MCF 10A (cell line): Measurements from ENCODE around the gene APOA1. TPM values are rescaled to one million over a fixed set of nuclear protein-coding genes. Genes with fewer than 3 reads are reported as not detected.

Experiments
- BruUV-seq: library from RNA; stranded (reverse); fragments of 400-500 nt; replicated peaks from 2 replicates; lab custom pipeline; 2021; lab: Mats Ljungman, UMichigan
- CTCF ChIA-PET: fragments of 300-600 bp; sonication (Branson Sonifier 250); formaldehyde crosslinking; extraction: SDS; loops from one replicate; lab custom pipeline; 2021; ENCODE audit warnings: antibody characterized with exemption, inconsistent platforms; lab: Yijun Ruan, JAX
- POLR2A ChIA-PET: fragments of 300-600, 350-650 bp; sonication (Branson Sonifier 250); formaldehyde crosslinking; extraction: SDS; loops from one replicate; lab custom pipeline; 2020; ENCODE audit warnings: antibody characterized with exemption, inconsistent platforms; lab: Yijun Ruan, JAX
- DNase-seq: peaks from one replicate; pipeline ENCODE4 v3.0.0-alpha.2; 2018; ENCODE audit not compliant: unreplicated experiment
- H3K27ac Mint-ChIP-seq: one replicate; pipeline ENCODE4 v1.8.0; 2022; ENCODE audit warnings: mild to moderate bottlenecking, low read depth, mixed read lengths; ENCODE audit not compliant: unreplicated experiment
- H3K27me3 Mint-ChIP-seq: one replicate; pipeline ENCODE4 v1.8.0; 2022; ENCODE audit warnings: mixed read lengths; ENCODE audit not compliant: insufficient read depth, unreplicated experiment
- H3K36me3 Mint-ChIP-seq: one replicate; pipeline ENCODE4 v1.8.0; 2022; ENCODE audit warnings: mild to moderate bottlenecking, moderate library complexity, mixed read lengths; ENCODE audit not compliant: insufficient read depth, unreplicated experiment
- H3K4me1 Mint-ChIP-seq: one replicate; pipeline ENCODE4 v1.8.0; 2022; ENCODE audit warnings: mixed read lengths; ENCODE audit not compliant: insufficient read depth, unreplicated experiment
- H3K4me3 Mint-ChIP-seq: one replicate; pipeline ENCODE4 v1.8.0; 2022; ENCODE audit warnings: mild to moderate bottlenecking, moderate library complexity, mixed read lengths; ENCODE audit not compliant: unreplicated experiment
- H3K9me3 Mint-ChIP-seq: one replicate; pipeline ENCODE4 v1.8.0; 2022; ENCODE audit warnings: mixed read lengths; ENCODE audit not compliant: unreplicated experiment
- intact Hi-C: fragments of 100-400 bp; cut with micrococcal nuclease; formaldehyde crosslinking; loops from 2 replicates; pipeline ENCODE4 v1.14.1; 2022
- total RNA-seq: library from RNA; stranded (reverse); gene quantifications from 2 replicates; pipeline ENCODE4 v1.2.3, GENCODE V29; 2022
- TF ChIP-seq, protein P1 (sequence below): fragments of 200-600 bp; IDR thresholded peaks from one replicate; pipeline ENCODE4 v1.8.0; 2022; ENCODE audit warnings: antibody characterized with exemption, mild to moderate bottlenecking; ENCODE audit not compliant: unreplicated experiment

Gene APOA1
- total RNA-seq, 1 experiment from 2014 or later = not detected

DNA sequence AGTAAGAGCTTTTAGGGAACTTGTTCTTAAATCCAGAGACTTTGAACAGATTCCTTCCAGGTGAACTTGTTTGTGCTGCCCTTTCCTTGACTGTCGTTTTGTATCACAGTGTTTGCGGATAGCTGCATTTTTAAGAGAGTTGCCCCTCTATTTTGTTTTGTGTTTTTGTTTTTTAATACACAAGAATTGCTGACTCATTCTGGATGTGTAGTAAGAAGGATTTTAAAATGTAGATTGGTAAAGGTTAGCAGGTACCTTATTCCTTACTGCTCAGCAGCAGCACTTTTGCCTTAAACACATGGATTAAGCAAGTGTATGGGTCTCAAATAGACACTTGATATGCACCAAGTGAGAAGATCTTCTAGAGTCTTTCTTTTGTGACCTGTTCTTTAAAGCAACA lies 36.8 kb downstream of the APOA1 start:
- no peak overlapping the region for H3K27ac Mint-ChIP-seq
- CTCF ChIA-PET = interaction anchor here (1.2 to 1.8 kb wide), 2 partner anchors 9 to 12 kb away, joined by 3 to 9 read pairs; partner anchors contain the start of gene APOA5
- BruUV-seq = no TSS peak
- H3K4me3 Mint-ChIP-seq = no peak overlapping the region
- H3K9me3 Mint-ChIP-seq = no peaks in the 10 kb centered on the region
- no peaks in the 10 kb centered on the region for H3K4me1 Mint-ChIP-seq
- H3K27me3 Mint-ChIP-seq = no peaks in the 10 kb centered on the region
- no peak for DNase-seq
- POLR2A ChIA-PET = interaction anchor here (0.6 to 1.6 kb wide), 3 partner anchors 11 to 1464 kb away, joined by 3 to 7 read pairs (median 3); no protein-coding TSS in a partner anchor
- TF ChIP-seq, protein P1, sequence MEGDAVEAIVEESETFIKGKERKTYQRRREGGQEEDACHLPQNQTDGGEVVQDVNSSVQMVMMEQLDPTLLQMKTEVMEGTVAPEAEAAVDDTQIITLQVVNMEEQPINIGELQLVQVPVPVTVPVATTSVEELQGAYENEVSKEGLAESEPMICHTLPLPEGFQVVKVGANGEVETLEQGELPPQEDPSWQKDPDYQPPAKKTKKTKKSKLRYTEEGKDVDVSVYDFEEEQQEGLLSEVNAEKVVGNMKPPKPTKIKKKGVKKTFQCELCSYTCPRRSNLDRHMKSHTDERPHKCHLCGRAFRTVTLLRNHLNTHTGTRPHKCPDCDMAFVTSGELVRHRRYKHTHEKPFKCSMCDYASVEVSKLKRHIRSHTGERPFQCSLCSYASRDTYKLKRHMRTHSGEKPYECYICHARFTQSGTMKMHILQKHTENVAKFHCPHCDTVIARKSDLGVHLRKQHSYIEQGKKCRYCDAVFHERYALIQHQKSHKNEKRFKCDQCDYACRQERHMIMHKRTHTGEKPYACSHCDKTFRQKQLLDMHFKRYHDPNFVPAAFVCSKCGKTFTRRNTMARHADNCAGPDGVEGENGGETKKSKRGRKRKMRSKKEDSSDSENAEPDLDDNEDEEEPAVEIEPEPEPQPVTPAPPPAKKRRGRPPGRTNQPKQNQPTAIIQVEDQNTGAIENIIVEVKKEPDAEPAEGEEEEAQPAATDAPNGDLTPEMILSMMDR = no peak
- intact Hi-C loops = no loop called here
- no peaks in the 10 kb centered on the region for H3K36me3 Mint-ChIP-seq

DNA sequence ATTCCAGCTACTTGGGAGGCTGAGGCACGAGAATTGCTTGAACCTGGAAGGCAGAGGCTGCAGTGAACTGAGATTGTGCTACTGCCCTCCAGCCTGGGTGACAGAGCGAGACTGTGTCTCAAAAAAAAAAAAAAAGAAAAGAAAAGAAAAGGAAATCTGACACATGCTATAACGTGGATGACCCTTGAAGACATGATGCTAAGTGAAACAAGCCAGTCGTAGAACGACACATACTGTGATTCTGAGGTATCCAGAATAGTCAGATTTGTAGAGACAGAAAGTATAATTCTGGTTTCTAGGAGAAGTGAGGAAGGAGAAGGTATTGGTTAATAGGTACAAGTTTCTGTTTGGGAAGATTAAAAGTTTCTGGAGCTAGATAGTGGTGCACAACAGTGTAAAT lies 39.1 kb downstream of the APOA1 start:
- Mint-ChIP-seq H3K4me1 (peaks cover 14% of the 10 kb centered on the region), H3K9me3 (no peaks in the 10 kb centered on the region), H3K4me3 (no peak overlapping the region), H3K36me3 (no peaks in the 10 kb centered on the region), H3K27ac (no peak overlapping the region), H3K27me3 (no peaks in the 10 kb centered on the region)
- DNase-seq = no peak
- ChIA-PET POLR2A (interaction anchor here (0.9 to 1.9 kb wide), 3 partner anchors 9 to 12 kb away, joined by 3 to 6 read pairs (median 5); partner anchors contain the start of gene ZPR1), CTCF (interaction anchor here (0.5 to 0.8 kb wide), 4 partner anchors 8 to 424 kb away, joined by 3 to 4 read pairs (median 4); no protein-coding TSS in a partner anchor)
- BruUV-seq = no TSS peak
- intact Hi-C loops = no loop called here
- TF ChIP-seq, protein P1 = no peak

DNA sequence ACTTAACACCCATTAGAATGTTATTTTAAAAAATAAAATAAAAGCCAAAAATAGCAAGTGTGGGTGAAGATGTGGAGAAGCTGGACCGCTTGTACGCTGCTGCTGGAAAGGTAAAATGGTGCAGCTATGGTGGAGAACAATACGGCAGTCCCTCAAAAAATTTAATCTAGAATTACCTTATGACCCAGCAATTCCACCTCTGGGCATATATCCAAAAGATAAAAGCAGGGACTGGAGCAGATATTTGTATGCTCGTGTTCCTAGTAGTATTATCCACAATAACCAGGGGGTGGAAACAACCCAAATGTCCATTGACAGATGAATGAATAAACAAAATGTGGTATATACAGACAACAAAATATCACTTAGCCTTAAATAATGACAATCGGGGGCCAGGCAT lies 39.6 kb downstream of the APOA1 start:
- intact Hi-C loops = no loop called here
- ChIA-PET CTCF (interaction anchor here (0.8 kb wide), 1 partner anchor 16 kb away, joined by 3 read pairs; no protein-coding TSS in a partner anchor), POLR2A (interaction anchor here (0.9 to 1.7 kb wide), 2 partner anchors 8 to 10 kb away, joined by 3 to 6 read pairs; partner anchors contain the start of gene ZPR1)
- TF ChIP-seq, protein P1 = no peak
- no peak for DNase-seq
- Mint-ChIP-seq H3K27ac (no peak overlapping the region), H3K4me3 (no peak overlapping the region), H3K27me3 (no peaks in the 10 kb centered on the region), H3K36me3 (no peaks in the 10 kb centered on the region), H3K9me3 (no peaks in the 10 kb centered on the region), H3K4me1 (peaks cover 19% of the 10 kb centered on the region)
- BruUV-seq = no TSS peak

DNA sequence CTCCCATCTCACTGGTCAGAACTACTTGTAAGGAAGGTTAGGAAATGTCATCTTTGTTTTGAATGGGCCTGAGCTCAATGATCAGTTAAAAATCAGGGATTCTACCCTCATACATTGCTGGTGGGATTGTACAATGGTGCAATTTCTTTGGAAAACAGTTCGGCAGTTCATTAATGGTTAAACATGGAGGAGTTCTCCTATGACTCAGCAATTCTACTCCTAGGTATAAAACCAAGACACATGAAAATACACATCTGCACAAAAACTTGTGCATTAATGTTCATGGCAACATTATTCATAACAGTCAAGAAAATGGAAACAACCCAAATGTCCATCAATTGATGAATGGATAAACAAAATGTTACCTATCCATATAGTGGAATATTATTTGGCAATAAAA lies 40.9 kb downstream of the APOA1 start:
- intact Hi-C loops = no loop called here
- Mint-ChIP-seq H3K4me1 (peaks cover 21% of the 10 kb centered on the region), H3K27ac (no peak overlapping the region), H3K9me3 (no peaks in the 10 kb centered on the region), H3K27me3 (no peaks in the 10 kb centered on the region), H3K4me3 (no peak overlapping the region), H3K36me3 (no peaks in the 10 kb centered on the region)
- CTCF ChIA-PET = interaction anchor here (1.1 to 1.7 kb wide), 2 partner anchors 39 to 431 kb away, joined by 6 to 7 read pairs; no protein-coding TSS in a partner anchor
- TF ChIP-seq, protein P1 = no peak
- no peak for DNase-seq
- no TSS peak for BruUV-seq
- POLR2A ChIA-PET = no interaction called here
